Stimulated activated CD4-positive, alpha-beta T cell treated with anti-CD3 and anti-CD28 coated beads, TNF-alpha, amount 100 ng/mL, for 48 hours (primary cell): ENCODE results near the gene POU3F2.

Source experiments
- DNase-seq, 3 donors: peaks; one replicate each; pipeline ENCODE4 v3.0.0-alpha.2; 2020; ENCODE audit warnings: low read depth in 3 of 3

Gene POU3F2

GRCh38 chr6:98831057-98831958, 3.1 kb upstream of the POU3F2 start:
- DNase-seq, result no peak

GRCh38 chr6:98831959-98832283, 2.5 kb upstream of the POU3F2 start:
- no peak for DNase-seq

DNA sequence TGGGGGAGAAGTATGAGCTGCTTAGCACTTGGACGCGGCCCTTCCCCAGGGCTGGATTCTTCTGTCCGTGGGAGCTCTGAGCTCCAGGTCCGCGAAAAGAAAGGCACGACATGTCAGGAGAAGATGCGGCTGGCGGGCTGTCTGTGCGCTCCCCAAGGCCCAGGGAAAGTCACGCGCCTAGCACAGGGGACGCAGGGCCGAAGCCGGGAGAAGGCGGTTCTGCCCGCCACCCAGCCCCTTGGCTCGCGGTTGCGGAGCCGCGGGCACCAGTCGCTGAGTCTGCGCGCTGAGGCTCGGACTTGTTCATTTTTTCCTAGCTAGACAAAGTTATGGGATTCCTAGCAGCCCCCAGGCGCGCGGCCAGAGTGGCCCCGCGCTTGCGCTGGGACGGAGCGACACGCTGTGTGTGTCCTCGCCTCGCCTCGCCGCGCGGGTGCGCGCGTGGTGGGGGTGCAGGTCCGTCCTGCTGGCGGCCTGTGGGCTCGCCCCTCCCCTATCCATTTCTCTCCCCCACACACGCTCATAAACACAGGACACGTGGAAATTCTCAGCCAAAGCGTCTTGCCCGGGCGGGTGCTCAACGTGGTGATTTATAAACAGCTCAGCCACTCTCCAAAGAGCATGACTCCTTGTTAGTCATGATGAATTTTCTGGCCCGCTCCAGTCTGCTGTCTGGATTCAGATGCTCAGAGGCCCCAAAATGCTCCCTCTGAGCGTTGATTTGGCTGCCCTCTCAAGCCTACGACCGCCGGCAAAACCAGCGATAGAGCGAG, 1.9 kb upstream of the POU3F2 start:
- no peak for DNase-seq

DNA sequence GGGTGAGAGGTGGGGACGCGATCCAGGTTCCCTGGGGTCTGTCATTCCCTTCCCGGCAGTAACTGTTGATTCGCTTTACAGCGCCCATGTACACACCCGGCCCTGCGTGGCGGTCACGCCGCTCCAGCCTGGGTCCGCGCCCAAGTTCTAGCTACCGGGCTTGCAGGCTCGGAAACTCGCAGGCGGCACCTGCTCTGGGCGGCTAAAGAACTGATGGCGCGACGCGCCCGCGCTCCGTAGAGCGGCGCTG, 1.4 kb upstream of the POU3F2 start:
- DNase-seq, result no peak

GRCh38 chr6:98833307-98834059, 891 bp upstream of the POU3F2 start:
- DNase-seq, result no peak

DNA sequence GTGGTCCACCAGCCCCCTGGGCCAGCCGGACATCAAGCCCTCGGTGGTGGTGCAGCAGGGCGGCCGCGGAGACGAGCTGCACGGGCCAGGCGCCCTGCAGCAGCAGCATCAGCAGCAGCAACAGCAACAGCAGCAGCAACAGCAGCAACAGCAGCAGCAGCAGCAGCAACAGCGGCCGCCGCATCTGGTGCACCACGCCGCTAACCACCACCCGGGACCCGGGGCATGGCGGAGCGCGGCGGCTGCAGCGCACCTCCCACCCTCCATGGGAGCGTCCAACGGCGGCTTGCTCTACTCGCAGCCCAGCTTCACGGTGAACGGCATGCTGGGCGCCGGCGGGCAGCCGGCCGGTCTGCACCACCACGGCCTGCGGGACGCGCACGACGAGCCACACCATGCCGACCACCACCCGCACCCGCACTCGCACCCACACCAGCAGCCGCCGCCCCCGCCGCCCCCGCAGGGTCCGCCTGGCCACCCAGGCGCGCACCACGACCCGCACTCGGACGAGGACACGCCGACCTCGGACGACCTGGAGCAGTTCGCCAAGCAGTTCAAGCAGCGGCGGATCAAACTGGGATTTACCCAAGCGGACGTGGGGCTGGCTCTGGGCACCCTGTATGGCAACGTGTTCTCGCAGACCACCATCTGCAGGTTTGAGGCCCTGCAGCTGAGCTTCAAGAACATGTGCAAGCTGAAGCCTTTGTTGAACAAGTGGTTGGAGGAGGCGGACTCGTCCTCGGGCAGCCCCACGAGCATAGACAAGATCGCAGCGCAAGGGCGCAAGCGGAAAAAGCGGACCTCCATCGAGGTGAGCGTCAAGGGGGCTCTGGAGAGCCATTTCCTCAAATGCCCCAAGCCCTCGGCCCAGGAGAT, 1.0 kb downstream of the POU3F2 start:
- DNase-seq, result no peak

- no peak for DNase-seq
Observed at GRCh38 chr6:98836025-98836961, 1.9 kb downstream of the POU3F2 start.

GRCh38 chr6:98836962-98837944, 2.9 kb downstream of the POU3F2 start:
- no peak for DNase-seq

DNA sequence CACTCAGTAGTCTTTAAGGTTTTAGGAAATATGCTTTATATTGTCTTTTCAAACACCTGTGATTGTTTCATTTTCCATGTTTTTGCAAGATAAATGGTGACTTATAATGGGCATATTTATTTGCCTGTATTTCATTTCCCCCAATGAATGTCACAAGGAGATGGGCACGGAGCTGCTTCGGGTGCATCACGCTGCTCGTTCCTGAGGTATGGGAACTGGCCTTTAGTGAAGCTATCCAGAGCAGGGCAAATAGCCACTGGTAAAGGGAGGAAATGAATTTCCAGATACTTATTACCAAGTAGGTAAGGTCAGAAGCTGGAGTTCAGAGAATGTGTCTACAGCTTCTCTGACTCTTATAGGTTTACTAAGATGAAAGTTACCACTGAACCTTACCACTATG, 3.7 kb downstream of the POU3F2 start:
- DNase-seq, result no peak

- no peak for DNase-seq
Observed at GRCh38 chr6:98838975-98839374, 4.6 kb downstream of the POU3F2 start.

GRCh38 chr6:98839781-98840361, 5.5 kb downstream of the POU3F2 start:
- DNase-seq, result no peak

DNA sequence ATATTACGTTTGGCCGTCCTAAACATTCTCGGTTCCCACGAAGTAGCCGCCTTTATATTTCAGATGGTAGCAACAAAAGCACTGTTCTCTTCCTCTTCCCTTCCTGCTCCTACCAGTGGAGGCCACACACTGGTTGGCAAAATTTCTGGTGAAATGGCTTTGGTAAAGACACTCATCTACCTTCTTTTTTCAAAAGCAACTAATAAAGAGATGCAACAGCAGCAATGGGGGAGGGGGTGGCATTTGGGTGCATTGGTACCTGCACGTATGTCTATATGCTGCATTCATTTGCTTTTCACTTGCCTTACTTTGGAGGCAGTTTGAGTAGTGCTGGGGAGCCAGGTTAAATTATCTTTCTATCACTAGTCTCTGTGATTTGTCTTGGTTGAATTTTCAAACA, 6.0 kb downstream of the POU3F2 start:
- no peak for DNase-seq

GRCh38 chr6:98840996-98841513, 6.7 kb downstream of the POU3F2 start:
- no peak for DNase-seq

DNA sequence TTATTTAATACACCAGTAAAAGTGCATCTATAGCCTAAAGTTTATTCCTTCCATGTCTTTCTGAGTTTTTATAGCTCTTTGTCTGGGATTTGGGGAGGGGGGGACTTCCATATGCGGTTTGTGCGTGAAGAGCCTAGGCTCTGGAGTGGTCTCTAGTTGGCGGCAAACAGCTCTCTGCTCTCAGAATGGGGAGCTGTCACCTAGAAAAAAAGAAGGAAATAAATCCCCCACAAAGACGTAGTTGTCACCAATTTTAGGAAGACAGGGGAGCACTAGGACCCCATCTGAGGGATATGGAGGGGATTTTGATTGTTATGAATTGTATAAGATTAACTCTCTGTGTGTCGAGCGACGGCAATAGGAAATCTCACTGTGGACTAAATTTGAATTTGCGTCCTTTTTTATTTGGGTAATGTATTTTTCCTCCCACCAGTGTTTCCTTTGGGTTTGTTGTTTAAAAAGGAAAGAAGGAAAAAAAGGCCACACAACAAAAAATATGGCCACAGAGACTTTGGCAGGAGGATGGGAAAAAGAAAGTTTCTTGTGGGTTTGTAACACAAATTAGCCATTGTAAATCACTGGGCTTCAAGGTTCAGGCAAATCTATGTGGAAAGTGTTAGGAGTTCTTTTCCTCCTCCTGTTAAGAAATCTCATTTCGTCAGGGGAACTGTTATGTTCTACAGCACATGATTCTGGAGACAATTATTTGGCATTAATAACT, 7.4 kb downstream of the POU3F2 start:
- DNase-seq, result no peak

DNA sequence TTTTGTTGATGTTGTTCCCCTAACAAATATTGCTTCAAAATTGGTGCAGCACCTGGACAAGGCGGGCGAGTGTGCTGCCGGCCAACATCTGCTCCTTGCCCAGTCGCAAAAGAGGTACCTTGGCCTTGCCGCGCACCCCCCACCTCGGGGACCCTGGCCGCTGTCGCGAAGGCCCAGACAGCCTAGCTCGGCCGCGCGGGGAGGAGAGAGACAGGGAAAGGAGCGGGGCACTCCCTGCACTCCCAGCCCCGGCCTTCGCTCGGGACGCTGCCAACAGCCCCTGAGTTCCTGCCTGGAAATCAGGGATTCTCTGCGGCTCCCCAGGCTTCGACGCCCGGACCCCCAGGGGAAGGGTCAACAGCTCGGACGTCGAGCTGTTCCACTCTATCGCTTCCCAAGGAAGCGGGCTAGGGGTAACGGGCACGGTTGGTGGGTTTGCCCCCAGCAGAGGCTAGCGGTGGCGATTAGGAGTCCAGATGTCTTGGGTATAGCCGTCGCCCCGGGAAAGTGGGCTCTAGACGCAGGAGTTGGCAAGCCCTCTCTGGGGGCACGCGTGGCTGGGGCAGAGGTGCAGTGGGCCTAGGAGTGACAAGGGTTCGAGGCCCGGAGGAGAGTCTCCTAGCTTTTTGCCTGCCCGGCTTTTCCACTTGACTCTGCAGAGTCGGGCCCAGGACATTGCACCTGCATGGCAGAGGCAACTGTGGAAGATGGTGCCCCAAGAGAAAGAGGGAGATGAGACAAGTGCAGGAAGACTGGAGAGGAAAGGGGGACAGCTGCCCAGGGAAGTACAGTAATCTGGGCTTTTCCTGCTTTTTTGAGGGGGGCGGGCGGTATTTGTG, 8.2 kb downstream of the POU3F2 start:
- DNase-seq, result no peak

DNA sequence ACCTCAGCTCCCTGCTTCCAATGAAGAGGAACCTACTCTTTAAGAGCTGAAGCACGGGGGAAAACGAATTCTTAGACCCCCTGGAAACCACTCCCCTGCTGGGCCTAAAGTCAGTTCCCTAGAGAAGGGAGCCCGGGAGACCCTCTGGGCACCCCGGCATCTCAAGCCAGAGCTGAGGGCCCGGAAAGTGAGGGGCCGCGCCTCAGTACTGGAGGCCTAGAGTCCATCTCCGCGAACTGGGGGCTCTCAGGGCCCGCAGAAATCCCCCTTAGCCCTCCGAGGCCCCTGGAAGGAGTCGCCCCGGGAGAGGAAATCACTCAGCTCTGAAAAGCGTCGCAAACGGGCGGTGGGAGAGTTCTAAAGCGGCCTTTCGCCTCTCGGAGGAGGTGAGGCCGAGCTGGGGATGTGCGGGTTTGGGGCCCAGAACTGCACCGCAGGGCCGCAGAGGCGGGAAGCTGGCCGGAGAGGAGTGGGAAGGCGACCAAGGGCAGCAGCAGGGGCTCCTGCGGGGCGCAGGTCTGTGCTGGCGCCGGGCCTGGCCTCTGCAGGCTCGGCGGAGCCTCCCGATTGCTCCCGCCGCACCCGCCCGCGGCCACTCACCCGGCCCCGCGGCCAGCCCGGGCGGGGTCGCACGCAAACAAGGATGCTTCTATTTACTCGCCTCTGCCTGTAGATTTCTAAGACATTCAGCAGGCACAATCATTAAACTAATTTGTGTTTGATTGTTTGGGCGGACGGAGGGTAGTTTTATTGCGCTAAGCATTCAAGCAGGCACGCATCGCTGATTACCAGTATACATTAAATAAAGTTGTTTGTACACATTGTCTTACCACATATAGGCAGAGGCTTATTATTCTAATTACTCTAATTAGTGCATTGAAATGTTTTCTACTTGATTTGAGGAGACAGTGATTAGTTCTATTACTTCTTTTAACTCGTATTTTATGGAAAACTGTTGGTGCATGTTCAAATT, 9.2 kb downstream of the POU3F2 start:
- DNase-seq, result no peak
